Measurements from ENCODE around the gene SLC6A11.

SLC6A11 gene

DNA sequence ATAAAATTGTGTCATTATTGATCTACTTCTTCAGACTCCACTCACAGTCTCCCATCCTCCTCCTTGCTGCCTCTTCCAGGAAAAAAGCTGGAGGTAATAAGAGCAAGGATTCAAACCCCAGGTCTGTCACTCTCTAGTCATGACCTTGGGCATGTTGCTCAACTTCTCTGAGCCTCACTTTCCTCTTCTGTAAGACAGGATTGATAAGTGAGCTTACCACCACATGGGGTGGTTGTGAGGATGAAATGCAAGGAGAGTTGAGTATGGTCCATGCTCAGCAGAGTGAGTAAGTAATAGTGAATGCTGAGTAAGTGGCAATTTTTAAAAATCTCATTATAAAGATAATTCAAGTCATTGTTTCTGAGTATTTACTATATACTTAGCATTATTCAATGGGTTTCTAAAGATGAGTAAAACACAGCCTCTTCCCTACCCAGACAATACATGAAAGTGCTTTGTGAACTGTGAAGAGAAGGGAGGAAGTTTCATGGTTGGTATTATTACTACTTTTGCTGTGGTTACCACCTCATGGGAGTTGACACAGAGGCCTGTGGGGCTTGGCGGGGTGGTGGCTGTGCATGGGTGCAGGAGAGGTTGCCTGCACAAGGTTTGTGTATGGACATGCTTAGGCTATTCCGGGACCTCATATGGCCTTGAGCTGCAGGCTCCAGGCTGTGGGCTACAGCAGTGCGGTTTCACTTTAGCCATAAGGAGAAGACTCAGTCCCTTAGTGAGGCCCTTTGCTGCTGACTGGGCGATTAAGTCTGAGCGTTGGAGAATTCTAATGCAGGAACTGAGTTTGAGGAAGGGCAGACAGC, 30.0 kb downstream of the SLC6A11 start:
- DNase-seq (ENCODE audit: insufficient read length): no peak
- FAIRE-seq: no peak
- TF ChIP-seq POLR2A (IDR thresholded peaks at IDR 0.05; ENCODE audit: low read depth, low read length) (no peak), POLR2AphosphoS5 (IDR thresholded peaks at IDR 0.05; ENCODE audit: low read depth, low read length) (no peak), TAF1 (IDR thresholded peaks at IDR 0.05; ENCODE audit: borderline replicate concordance, low read depth, low read length) (no peak)

DNA sequence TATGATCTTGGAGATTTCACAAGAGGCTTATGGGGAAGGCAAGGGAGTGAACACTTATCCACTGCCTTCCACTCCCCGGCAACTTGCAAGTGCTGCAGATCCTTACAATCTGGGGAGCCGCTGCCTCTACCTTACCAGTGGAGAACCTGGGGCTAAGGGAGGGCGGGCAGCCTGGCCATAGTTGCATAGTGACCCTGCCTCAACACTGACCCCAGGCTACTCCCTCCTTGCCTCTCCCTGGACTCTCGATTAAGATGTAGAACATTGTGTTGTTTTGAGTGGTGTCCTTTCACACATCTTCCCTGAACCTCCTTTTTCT, 30.6 kb downstream of the SLC6A11 start:
- FAIRE-seq: no peak
- TF ChIP-seq POLR2AphosphoS5 (IDR thresholded peaks at IDR 0.05; ENCODE audit: low read depth, low read length) (no peak), TAF1 (IDR thresholded peaks at IDR 0.05; ENCODE audit: borderline replicate concordance, low read depth, low read length) (no peak), POLR2A (IDR thresholded peaks at IDR 0.05; ENCODE audit: low read depth, low read length) (no peak)
- no peak for DNase-seq (ENCODE audit: insufficient read length)

DNA sequence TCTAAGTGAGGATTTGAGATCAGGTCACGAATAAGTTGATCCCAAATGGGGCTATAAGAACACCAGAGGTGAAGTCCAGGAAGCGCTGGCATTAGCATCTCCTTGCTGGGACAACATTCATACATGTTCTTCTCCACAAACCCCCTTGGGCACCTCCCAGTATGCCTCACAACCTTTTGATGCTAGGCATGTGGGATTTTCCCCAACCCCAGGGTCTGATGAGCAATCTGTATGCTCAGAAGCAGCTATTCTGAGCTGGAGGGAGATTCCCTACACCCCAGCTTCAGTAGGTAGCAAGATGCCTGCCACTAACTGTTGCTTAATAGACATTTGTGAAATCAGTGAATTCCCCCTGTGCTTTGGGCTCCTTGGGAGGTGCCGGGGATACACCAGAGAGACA, 32.2 kb downstream of the SLC6A11 start:
- FAIRE-seq (no peak), DNase-seq (ENCODE audit: insufficient read length) (no peak)
- TF ChIP-seq POLR2AphosphoS5 (IDR thresholded peaks at IDR 0.05; ENCODE audit: low read depth, low read length) (no peak), POLR2A (IDR thresholded peaks at IDR 0.05; ENCODE audit: low read depth, low read length) (no peak), TAF1 (IDR thresholded peaks at IDR 0.05; ENCODE audit: borderline replicate concordance, low read depth, low read length) (no peak)

DNA sequence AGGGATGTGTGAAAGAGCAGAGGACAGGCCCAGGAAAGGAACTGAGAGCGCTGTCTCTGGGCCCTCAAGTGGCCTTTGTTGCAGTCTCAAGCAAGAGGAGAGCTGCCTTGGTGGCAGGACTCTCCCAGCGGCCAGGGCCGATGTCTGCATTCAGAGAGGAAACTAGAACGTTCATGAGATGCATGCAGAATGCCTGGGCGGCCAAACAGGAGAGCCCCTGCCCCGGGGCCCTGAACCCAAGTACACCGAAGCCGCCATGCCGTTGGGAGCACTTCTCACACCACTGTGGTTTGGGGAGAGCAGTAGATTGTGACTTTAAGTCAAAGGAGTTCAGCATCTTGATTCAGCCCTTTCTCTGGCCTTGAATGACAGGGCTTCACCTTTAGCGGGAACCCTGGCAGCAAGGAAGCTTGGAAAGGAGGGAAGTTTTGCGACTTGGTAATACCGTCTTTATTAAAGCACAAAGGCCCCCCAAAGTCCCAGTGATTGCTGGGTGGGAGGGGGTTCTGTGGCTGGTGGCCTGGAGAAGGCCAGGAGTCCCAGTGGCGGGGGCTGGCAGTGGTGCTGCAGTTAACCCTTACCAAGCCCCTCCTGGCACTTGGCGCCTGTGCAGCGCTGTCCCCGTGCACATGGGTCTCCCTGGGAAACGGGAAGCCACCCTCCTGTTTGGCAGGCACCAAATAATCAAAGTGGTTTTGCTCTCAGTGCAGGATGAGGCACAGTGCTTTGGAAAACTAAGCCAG, 36.2 kb downstream of the SLC6A11 start:
- no peak for TF ChIP-seq TAF1 (IDR thresholded peaks at IDR 0.05; ENCODE audit: borderline replicate concordance, low read depth, low read length)
- TF ChIP-seq POLR2AphosphoS5 (IDR thresholded peaks at IDR 0.05; ENCODE audit: low read depth, low read length): no peak
- no peak for TF ChIP-seq POLR2A (IDR thresholded peaks at IDR 0.05; ENCODE audit: low read depth, low read length)
- FAIRE-seq: no peak
- no peak for DNase-seq (ENCODE audit: insufficient read length)

DNA sequence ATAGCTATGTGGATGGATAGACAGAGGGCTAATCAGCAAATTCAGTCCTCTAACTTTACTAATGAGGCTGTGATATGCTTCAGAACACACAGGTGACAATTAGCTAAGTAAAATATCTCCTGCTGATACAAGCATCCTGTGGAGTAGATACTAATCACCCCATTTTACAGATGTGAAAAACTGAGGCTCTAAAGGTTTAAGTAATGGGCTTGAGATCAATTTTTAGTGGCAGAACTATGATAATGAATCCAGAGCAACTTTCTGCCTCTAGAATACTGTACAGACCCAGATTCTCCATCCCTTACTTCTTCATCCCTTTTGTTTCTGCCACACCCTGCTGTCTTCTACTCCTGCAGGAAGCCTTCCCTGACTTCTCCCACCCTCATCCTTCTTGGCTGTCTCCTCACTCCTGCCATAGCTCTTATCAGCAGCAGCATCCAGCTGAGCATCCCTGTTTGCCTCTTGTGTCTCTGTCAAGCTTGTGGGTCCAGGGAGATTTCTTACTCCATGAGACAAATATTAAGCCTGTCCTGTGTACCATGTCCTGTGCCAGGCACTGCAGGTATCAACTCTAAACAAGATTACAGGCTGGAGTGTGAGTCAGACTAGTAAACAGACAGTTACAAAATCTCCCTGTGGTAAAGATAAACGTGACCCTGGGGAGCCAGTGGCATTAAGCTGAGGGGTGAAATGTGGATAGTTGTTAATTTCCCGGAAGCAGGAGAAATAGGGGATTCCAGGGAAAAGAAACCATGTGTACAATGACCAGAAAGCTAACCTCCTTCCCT, 39.2 kb downstream of the SLC6A11 start:
- no peak for TF ChIP-seq POLR2AphosphoS5 (IDR thresholded peaks at IDR 0.05; ENCODE audit: low read depth, low read length)
- TF ChIP-seq POLR2A (IDR thresholded peaks at IDR 0.05; ENCODE audit: low read depth, low read length): no peak
- no peak for TF ChIP-seq TAF1 (IDR thresholded peaks at IDR 0.05; ENCODE audit: borderline replicate concordance, low read depth, low read length)

GRCh38 chr3:10855871-10856662, 40.0 kb downstream of the SLC6A11 start:
- TF ChIP-seq TAF1 (IDR thresholded peaks at IDR 0.05; ENCODE audit: borderline replicate concordance, low read depth, low read length): no peak
- TF ChIP-seq POLR2AphosphoS5 (IDR thresholded peaks at IDR 0.05; ENCODE audit: low read depth, low read length): no peak
- no peak for TF ChIP-seq POLR2A (IDR thresholded peaks at IDR 0.05; ENCODE audit: low read depth, low read length)
- FAIRE-seq: no peak
- DNase-seq (ENCODE audit: insufficient read length): no peak

More for the DNA sequence above, 39.2 kb downstream of the SLC6A11 start:
- DNase-seq (ENCODE audit: insufficient read length) (no peak), FAIRE-seq (no peak)

GRCh38 chr3:10857235-10857634, 41.2 kb downstream of the SLC6A11 start:
- DNase-seq (ENCODE audit: insufficient read length) (no peak), FAIRE-seq (no peak)
- TF ChIP-seq POLR2A (IDR thresholded peaks at IDR 0.05; ENCODE audit: low read depth, low read length) (no peak), POLR2AphosphoS5 (IDR thresholded peaks at IDR 0.05; ENCODE audit: low read depth, low read length) (no peak), TAF1 (IDR thresholded peaks at IDR 0.05; ENCODE audit: borderline replicate concordance, low read depth, low read length) (no peak)

GRCh38 chr3:10858091-10858490, 42.1 kb downstream of the SLC6A11 start:
- DNase-seq (ENCODE audit: insufficient read length): no peak
- no peak for FAIRE-seq
- no peak for TF ChIP-seq TAF1 (IDR thresholded peaks at IDR 0.05; ENCODE audit: borderline replicate concordance, low read depth, low read length)
- TF ChIP-seq POLR2A (IDR thresholded peaks at IDR 0.05; ENCODE audit: low read depth, low read length): no peak
- no peak for TF ChIP-seq POLR2AphosphoS5 (IDR thresholded peaks at IDR 0.05; ENCODE audit: low read depth, low read length)

DNA sequence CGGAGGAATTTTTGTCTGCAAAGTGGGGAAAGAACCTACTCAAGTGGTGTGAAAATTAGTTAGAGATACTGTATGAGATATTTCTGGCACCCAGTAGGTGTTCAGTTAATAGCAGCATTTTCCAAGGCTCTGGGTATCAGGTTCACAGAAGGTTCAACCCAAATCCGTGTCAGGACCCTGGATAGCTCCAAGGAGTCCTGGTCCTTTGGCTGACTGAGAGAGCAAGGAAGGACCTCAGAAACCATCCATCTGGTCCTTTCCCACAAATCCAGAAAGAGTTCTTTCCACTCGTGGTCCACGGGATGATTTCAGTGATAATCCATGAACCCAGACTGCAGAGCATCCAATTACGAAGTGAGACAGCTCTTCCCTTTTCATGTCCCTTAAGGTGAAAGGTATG, 51.4 kb downstream of the SLC6A11 start:
- no peak for DNase-seq (ENCODE audit: insufficient read length)

GRCh38 chr3:10869460-10869859, 53.4 kb downstream of the SLC6A11 start:
- no peak for TF ChIP-seq POLR2A (IDR thresholded peaks at IDR 0.05; ENCODE audit: low read depth, low read length)
- no peak for TF ChIP-seq POLR2AphosphoS5 (IDR thresholded peaks at IDR 0.05; ENCODE audit: low read depth, low read length)
- no peak for TF ChIP-seq TAF1 (IDR thresholded peaks at IDR 0.05; ENCODE audit: borderline replicate concordance, low read depth, low read length)
- FAIRE-seq (no peak), DNase-seq (ENCODE audit: insufficient read length) (no peak)

More for the DNA sequence above, 51.4 kb downstream of the SLC6A11 start:
- no peak for TF ChIP-seq TAF1 (IDR thresholded peaks at IDR 0.05; ENCODE audit: borderline replicate concordance, low read depth, low read length)
- no peak for TF ChIP-seq POLR2AphosphoS5 (IDR thresholded peaks at IDR 0.05; ENCODE audit: low read depth, low read length)
- no peak for TF ChIP-seq POLR2A (IDR thresholded peaks at IDR 0.05; ENCODE audit: low read depth, low read length)
- FAIRE-seq: no peak

All from GM12892 (cell line).